ENCODE measurements around the gene GEMIN4. TPM values are rescaled to one million over a fixed set of nuclear protein-coding genes. Genes with fewer than 3 reads are reported as not detected.
"Not testable (repeated sequence)": the region's sequence is repeated elsewhere in the genome, so short reads cannot be mapped to it uniquely, and the experiment has no call there.

Gene GEMIN4
- total RNA-seq, 4 donors from 2014 or later: 10.5 to 70.3 (median 12.4) TPM

DNA sequence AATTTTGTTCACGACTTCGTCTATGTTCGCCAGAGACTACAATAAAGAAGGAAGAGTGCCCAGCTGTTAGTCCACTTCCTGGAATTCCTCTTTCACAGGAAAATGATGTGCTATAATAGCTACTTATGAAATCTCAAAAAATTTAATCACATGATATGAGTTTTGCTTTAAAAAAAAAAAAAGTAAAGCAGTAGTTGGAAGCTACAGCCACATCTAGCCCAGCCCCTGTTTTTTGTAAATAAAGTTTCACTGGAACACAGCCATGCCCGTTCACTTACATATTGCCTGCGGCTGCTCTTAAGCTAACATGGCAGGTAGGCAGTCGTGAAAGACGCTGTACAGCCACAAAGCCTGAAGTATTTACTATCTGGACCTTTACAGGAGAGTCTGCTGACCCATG lies 52.7 kb downstream of the GEMIN4 start:
- H3K4me3 ChIP-seq: no peak overlapping the region
- H3K27ac ChIP-seq: peak overlapping the region in 1 of 4 donors; percentile 28
- H3K36me3 ChIP-seq: peaks cover 0 to 29% (median 6%) of the 10 kb centered on the region in 4 donors
- no peaks in the 10 kb centered on the region for H3K27me3 ChIP-seq
- TF ChIP-seq, protein P1, sequence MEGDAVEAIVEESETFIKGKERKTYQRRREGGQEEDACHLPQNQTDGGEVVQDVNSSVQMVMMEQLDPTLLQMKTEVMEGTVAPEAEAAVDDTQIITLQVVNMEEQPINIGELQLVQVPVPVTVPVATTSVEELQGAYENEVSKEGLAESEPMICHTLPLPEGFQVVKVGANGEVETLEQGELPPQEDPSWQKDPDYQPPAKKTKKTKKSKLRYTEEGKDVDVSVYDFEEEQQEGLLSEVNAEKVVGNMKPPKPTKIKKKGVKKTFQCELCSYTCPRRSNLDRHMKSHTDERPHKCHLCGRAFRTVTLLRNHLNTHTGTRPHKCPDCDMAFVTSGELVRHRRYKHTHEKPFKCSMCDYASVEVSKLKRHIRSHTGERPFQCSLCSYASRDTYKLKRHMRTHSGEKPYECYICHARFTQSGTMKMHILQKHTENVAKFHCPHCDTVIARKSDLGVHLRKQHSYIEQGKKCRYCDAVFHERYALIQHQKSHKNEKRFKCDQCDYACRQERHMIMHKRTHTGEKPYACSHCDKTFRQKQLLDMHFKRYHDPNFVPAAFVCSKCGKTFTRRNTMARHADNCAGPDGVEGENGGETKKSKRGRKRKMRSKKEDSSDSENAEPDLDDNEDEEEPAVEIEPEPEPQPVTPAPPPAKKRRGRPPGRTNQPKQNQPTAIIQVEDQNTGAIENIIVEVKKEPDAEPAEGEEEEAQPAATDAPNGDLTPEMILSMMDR (IDR thresholded peaks at IDR 0.05): no peak
- TF ChIP-seq EP300 (IDR thresholded peaks at IDR 0.05; ENCODE audit: low read depth) (no peak), POLR2A (IDR thresholded peaks at IDR 0.05) (no peak), POLR2AphosphoS5 (IDR thresholded peaks at IDR 0.05) (no peak)
- no peaks in the 10 kb centered on the region for H3K9me3 ChIP-seq
- DNase-seq: no peak
- intact Hi-C loops (cut with DNase I; ENCODE audit: low total_unique reads) (no loop called here), in situ Hi-C loops (cut with MboI; ENCODE audit: low pct_ligation_motif_present in 1 of 4, low pct_unique_long_range_greater_than_20kb in 1 of 4, low sequenced_read_pairs in 3 of 4) (no loop called here)
- 76 to 77% methylated on average over 7 of the region's 7 CpGs for WGBS, 2 donors (ENCODE audit: low coverage in 1 of 2)
- peaks cover 0 to 16% (median 0%) of the 10 kb centered on the region in 4 donors for H3K4me1 ChIP-seq

DNA sequence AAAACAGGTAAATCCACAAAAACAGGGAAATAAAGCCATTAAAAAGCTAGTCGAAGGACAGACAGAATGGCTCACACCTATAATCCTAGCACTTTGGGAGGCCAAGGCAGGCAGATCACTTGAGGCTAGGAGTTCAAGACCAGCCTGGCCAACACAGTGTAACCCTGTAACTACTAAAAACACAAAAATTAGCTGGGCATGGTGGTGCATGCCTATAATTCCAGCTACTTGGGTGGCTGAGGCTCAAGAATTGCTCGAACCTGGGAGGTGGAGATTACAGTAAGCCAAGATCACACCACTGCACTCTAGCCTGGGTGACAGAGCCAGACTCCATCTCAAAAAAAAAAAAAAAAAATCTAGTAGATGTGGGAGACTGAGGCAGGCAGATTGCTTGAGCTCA lies 54.0 kb downstream of the GEMIN4 start:
- H3K36me3 ChIP-seq: peaks cover 0 to 37% (median 10%) of the 10 kb centered on the region in 4 donors
- intact Hi-C loops (cut with DNase I; ENCODE audit: low total_unique reads); in situ Hi-C loops (cut with MboI; ENCODE audit: low pct_ligation_motif_present in 1 of 4, low pct_unique_long_range_greater_than_20kb in 1 of 4, low sequenced_read_pairs in 3 of 4); DNase-seq; H3K9me3 ChIP-seq; H3K27ac ChIP-seq; H3K4me3 ChIP-seq; H3K27me3 ChIP-seq: not testable (repeated sequence)
- peaks cover 0 to 16% (median 0%) of the 10 kb centered on the region in 4 donors for H3K4me1 ChIP-seq
- WGBS, 2 donors (ENCODE audit: low coverage in 1 of 2): 83 to 98% methylated on average over 1 to 2 of the region's 2 CpGs

- H3K27ac ChIP-seq: no peak overlapping the region
- TF ChIP-seq, protein P1 (IDR thresholded peaks at IDR 0.05): no peak
- TF ChIP-seq POLR2A (IDR thresholded peaks at IDR 0.05) (no peak), POLR2AphosphoS5 (IDR thresholded peaks at IDR 0.05) (no peak), EP300 (IDR thresholded peaks at IDR 0.05; ENCODE audit: low read depth) (no peak)
- no peak overlapping the region for H3K4me3 ChIP-seq
- peaks cover 0 to 16% (median 0%) of the 10 kb centered on the region in 4 donors for H3K4me1 ChIP-seq
- peaks cover 0 to 41% (median 10%) of the 10 kb centered on the region in 4 donors for H3K36me3 ChIP-seq
- intact Hi-C loops (cut with DNase I; ENCODE audit: low total_unique reads): no loop called here
- no peaks in the 10 kb centered on the region for H3K9me3 ChIP-seq
- WGBS, 2 donors (ENCODE audit: low coverage in 1 of 2): 97 to 100% methylated on average over 1 to 8 of the region's 8 CpGs
- no peaks in the 10 kb centered on the region for H3K27me3 ChIP-seq
- DNase-seq: no peak
- in situ Hi-C loops (cut with MboI; ENCODE audit: low pct_ligation_motif_present in 1 of 4, low pct_unique_long_range_greater_than_20kb in 1 of 4, low sequenced_read_pairs in 3 of 4): no loop called here
Measured at GRCh38 chr17:697682-698081, 54.4 kb downstream of the GEMIN4 start.

GRCh38 chr17:696369-696768 lies 55.7 kb downstream of the GEMIN4 start:
- in situ Hi-C loops (cut with MboI; ENCODE audit: low pct_ligation_motif_present in 1 of 4, low pct_unique_long_range_greater_than_20kb in 1 of 4, low sequenced_read_pairs in 3 of 4): no loop called here
- no peak for DNase-seq
- 82 to 87% methylated on average over 2 of the region's 2 CpGs for WGBS, 2 donors (ENCODE audit: low coverage in 1 of 2)

More at GRCh38 chr17:696369-696768, 55.7 kb downstream of the GEMIN4 start:
- intact Hi-C loops (cut with DNase I; ENCODE audit: low total_unique reads): no loop called here
- peaks cover 0 to 48% (median 10%) of the 10 kb centered on the region in 4 donors for H3K36me3 ChIP-seq
- no peaks in the 10 kb centered on the region for H3K27me3 ChIP-seq
- H3K4me1 ChIP-seq: peaks cover 0 to 16% (median 0%) of the 10 kb centered on the region in 4 donors
- H3K9me3 ChIP-seq: no peaks in the 10 kb centered on the region
- TF ChIP-seq EP300 (IDR thresholded peaks at IDR 0.05; ENCODE audit: low read depth) (no peak), POLR2A (IDR thresholded peaks at IDR 0.05) (no peak), POLR2AphosphoS5 (IDR thresholded peaks at IDR 0.05) (no peak)
- TF ChIP-seq, protein P1 (IDR thresholded peaks at IDR 0.05): no peak
- no peak overlapping the region for H3K4me3 ChIP-seq
- no peak overlapping the region for H3K27ac ChIP-seq

Other genes with a start within 250 kb of the GEMIN4 start
- gene VPS53, start 37.4 kb downstream of the GEMIN4 start, total RNA-seq: 10 to 100 TPM; 26.4 to 80.4 (median 47.7) TPM
- gene TLCD3A, start 19.7 kb downstream of the GEMIN4 start, total RNA-seq: 1 to 10 TPM; 3.2 to 6.4 (median 4.1) TPM
- 100 to 1,000 TPM in 1 of 4 donors, 10 to 100 TPM in 3; 65.5 to 124 (median 73.7) TPM for gene GLOD4, start 30.0 kb upstream of the GEMIN4 start, total RNA-seq
- 10 to 100 TPM in 2 of 4 donors, under 1 TPM in 1, not detected in 1; 1.00 to 13.4 (median 12.5) TPM for gene MRM3, start 30.1 kb upstream of the GEMIN4 start, total RNA-seq
- gene NXN, start 227.5 kb upstream of the GEMIN4 start, total RNA-seq: 100 to 1,000 TPM in 1 of 4 donors, 10 to 100 TPM in 3; 10.6 to 222 (median 13.8) TPM
- gene TIMM22, start 244.9 kb upstream of the GEMIN4 start, total RNA-seq: 10 to 100 TPM; 10.5 to 17.6 (median 12.1) TPM

Measured in transverse colon (tissue), 4 donors.